ENCODE data around the gene MICAL1.

GRCh38 chr6:109436041-109436440 lies 19.5 kb downstream of the MICAL1 start:
- TF ChIP-seq CTCF (IDR thresholded peaks at IDR 0.05) (no peak), POLR2A (IDR thresholded peaks at IDR 0.05) (no peak)

Data from stomach (tissue), 4 donors.